Measurements from ENCODE around the gene TRIO. TPM values are rescaled to one million over a fixed set of nuclear protein-coding genes. Genes with fewer than 3 reads are reported as not detected.

TRIO gene
- polyA plus RNA-seq, 1 of the 3 experiments (the other 2 are of a cell fraction) = 229 TPM

- TF ChIP-seq YY1 (IDR thresholded peaks at IDR 0.05; ENCODE audit: low read depth) = no peak
- no peak for TF ChIP-seq MEF2A (IDR thresholded peaks at IDR 0.05; ENCODE audit: borderline replicate concordance, low read depth)
Measured at GRCh38 chr5:14297697-14298096, 154.6 kb downstream of the TRIO start (continued).

- H3K36me3 ChIP-seq (replicated peaks in 1 of 2; ENCODE audit: control insufficient read depth in 1 of 2, insufficient read depth in 2 of 2, low read length in 1 of 2) = peaks cover 55 to 65% of the 10 kb centered on the region in 2 experiments
- H3K4me3 ChIP-seq (ENCODE audit: low read depth in 2 of 2, low read length in 1 of 2) = no peak overlapping the region
- H3K9me2 ChIP-seq = no peaks in the 10 kb centered on the region
- 91% methylated on average over 3 of the region's 3 CpGs for WGBS (ENCODE audit: low lambda C conversion rate)
- ChIA-PET CTCF (interaction anchor here (1.0 kb wide), 1 partner anchor 31 kb away, joined by 3 read pairs; no protein-coding TSS in a partner anchor), POLR2A (no interaction called here)
- H3K4me1 ChIP-seq (ENCODE audit: control insufficient read depth in 1 of 2, insufficient read depth in 2 of 2, low read depth in 1 of 2, low read length in 1 of 2) = peaks cover 3 to 21% of the 10 kb centered on the region in 2 experiments; a peak in 3 of 4 replicates
- peaks cover 22% of the 10 kb centered on the region for H3F3A ChIP-seq (replicated peaks; ENCODE audit: insufficient read depth)
- no peak overlapping the region for H3K27ac ChIP-seq (ENCODE audit: low read depth in 2 of 2, low read length in 1 of 2)
- DNase-seq = no peak
- no peaks in the 10 kb centered on the region for H3K27me3 ChIP-seq (ENCODE audit: insufficient read depth)
- no peak overlapping the region for H3K4me2 ChIP-seq
- H3K9me3 ChIP-seq = no peaks in the 10 kb centered on the region
- peaks cover 96% of the 10 kb centered on the region for H3K79me2 ChIP-seq (ENCODE audit: insufficient read depth)
- TF ChIP-seq RXRA (IDR thresholded peaks at IDR 0.05; ENCODE audit: borderline replicate concordance, low read depth) = no peak
- TF ChIP-seq MEF2A (IDR thresholded peaks at IDR 0.05; ENCODE audit: borderline replicate concordance, low read depth) = no peak
- no peak for TF ChIP-seq FOXJ3 (CRISPR knock-in tag; IDR thresholded peaks at IDR 0.05)
- no peak for TF ChIP-seq MAX (IDR thresholded peaks at IDR 0.05; ENCODE audit: low read depth)
- no peak for TF ChIP-seq SMC3 (IDR thresholded peaks at IDR 0.05; ENCODE audit: low read depth, low read length)
- no peak for TF ChIP-seq ZBTB33 (IDR thresholded peaks at IDR 0.05; ENCODE audit: borderline replicate concordance, low read depth)
- H4K20me1 ChIP-seq (ENCODE audit: insufficient read depth) = peaks cover 11% of the 10 kb centered on the region; the same call in 1 of the 2 replicates
- H3K9ac ChIP-seq = no peak overlapping the region
- no peak overlapping the region for H2AFZ ChIP-seq (ENCODE audit: low read depth)
Measured at GRCh38 chr5:14298126-14298847, 155.1 kb downstream of the TRIO start.

GRCh38 chr5:14299666-14300065 is 156.5 kb downstream of the TRIO start:
- ChIA-PET POLR2A (no interaction called here), CTCF (interaction anchor here (2.7 kb wide), 1 partner anchor 27 kb away, joined by 8 read pairs; no protein-coding TSS in a partner anchor)
- Histone ChIP-seq H3K4me3 (ENCODE audit: low read depth in 2 of 2, low read length in 1 of 2) (no peak overlapping the region), H3K27me3 (ENCODE audit: insufficient read depth) (no peaks in the 10 kb centered on the region), H3K4me1 (ENCODE audit: control insufficient read depth in 1 of 2, insufficient read depth in 2 of 2, low read depth in 1 of 2, low read length in 1 of 2) (peaks cover 8 to 21% of the 10 kb centered on the region in 2 experiments; a peak in 3 of 4 replicates), H3K4me2 (no peak overlapping the region), H4K20me1 (ENCODE audit: insufficient read depth) (peaks cover 21% of the 10 kb centered on the region), H3K9me2 (no peaks in the 10 kb centered on the region), H3K79me2 (ENCODE audit: insufficient read depth) (peaks cover 96% of the 10 kb centered on the region), H2AFZ (ENCODE audit: low read depth) (no peak overlapping the region), H3K9me3 (no peaks in the 10 kb centered on the region), H3K36me3 (replicated peaks in 1 of 2; ENCODE audit: control insufficient read depth in 1 of 2, insufficient read depth in 2 of 2, low read length in 1 of 2) (peaks cover 52 to 62% of the 10 kb centered on the region in 2 experiments), H3F3A (replicated peaks; ENCODE audit: insufficient read depth) (peaks cover 31% of the 10 kb centered on the region), H3K9ac (no peak overlapping the region), H3K27ac (ENCODE audit: low read depth in 2 of 2, low read length in 1 of 2) (peak overlapping the region in 1 of 2 experiments; percentile 39; a peak in 1 of 4 replicates)
- 100% methylated on average over 4 of the region's 4 CpGs for WGBS (ENCODE audit: low lambda C conversion rate)
- DNase-seq = no peak
- no peak for TF ChIP-seq RAD21 (IDR thresholded peaks at IDR 0.05; ENCODE audit: low read length)
- no peak for TF ChIP-seq YY1 (IDR thresholded peaks at IDR 0.05; ENCODE audit: low read depth)
- no peak for TF ChIP-seq RXRA (IDR thresholded peaks at IDR 0.05; ENCODE audit: borderline replicate concordance, low read depth)
- no peak for TF ChIP-seq JUND (IDR thresholded peaks at IDR 0.05)
- TF ChIP-seq MAX (IDR thresholded peaks at IDR 0.05; ENCODE audit: low read depth) = no peak
- no peak for TF ChIP-seq TCF12 (IDR thresholded peaks at IDR 0.05)
- no peak for TF ChIP-seq RCOR1 (IDR thresholded peaks at IDR 0.05; ENCODE audit: low read length)
- no peak for TF ChIP-seq FOXM1 (IDR thresholded peaks at IDR 0.05; ENCODE audit: low read depth)
- TF ChIP-seq GABPA (IDR thresholded peaks at IDR 0.05; ENCODE audit: low read depth) = no peak
- no peak for TF ChIP-seq SIN3A (IDR thresholded peaks at IDR 0.05; ENCODE audit: borderline replicate concordance, low read depth, low read length)
- TF ChIP-seq ZBTB33 (IDR thresholded peaks at IDR 0.05; ENCODE audit: borderline replicate concordance, low read depth) = no peak
- no peak for TF ChIP-seq NRF1 (IDR thresholded peaks at IDR 0.05; ENCODE audit: low read depth, low read length)
- no peak for TF ChIP-seq RFX5 (IDR thresholded peaks at IDR 0.05; ENCODE audit: low read length)
- TF ChIP-seq CHD2 (IDR thresholded peaks at IDR 0.05; ENCODE audit: low read length, partially characterized antibody) = no peak
- no peak for TF ChIP-seq FOSL2 (IDR thresholded peaks at IDR 0.05; ENCODE audit: borderline replicate concordance, low read depth)
- TF ChIP-seq NFIC (IDR thresholded peaks at IDR 0.05; ENCODE audit: borderline replicate concordance) = no peak
